GM18502 (cell line): Measurements from ENCODE around the gene SLCO4A1.
A peak's percentile ranks its signal among the peaks of the same experiment; 100 is the strongest.

Source experiments
- ATAC-seq: cut with Tn5 transposase; IDR thresholded peaks from one replicate; pipeline ENCODE4 v1.9.1; 2021; ENCODE audit warnings: mild to moderate bottlenecking; ENCODE audit not compliant: unreplicated experiment, poor library complexity

The SLCO4A1 gene

DNA sequence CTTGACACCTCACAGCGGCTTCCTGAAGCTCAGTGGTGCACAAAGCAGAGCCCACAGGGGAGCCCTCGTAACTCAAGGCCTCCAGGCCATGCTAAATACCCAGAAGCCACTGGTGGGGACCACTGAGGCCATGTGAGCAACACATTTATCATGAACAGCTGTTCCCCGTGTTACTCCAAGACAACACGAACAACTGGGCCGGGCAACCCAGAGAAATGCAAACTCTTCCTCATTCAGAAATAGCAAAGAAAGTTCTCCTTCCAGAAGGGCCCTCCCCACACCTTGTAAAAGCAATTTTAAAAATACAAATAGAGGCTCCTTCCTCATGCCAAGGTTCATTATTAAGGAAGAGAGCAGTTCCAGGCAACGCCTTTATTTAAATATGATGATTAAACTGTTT, 36.3 kb upstream of the SLCO4A1 start:
- no peak for ATAC-seq

DNA sequence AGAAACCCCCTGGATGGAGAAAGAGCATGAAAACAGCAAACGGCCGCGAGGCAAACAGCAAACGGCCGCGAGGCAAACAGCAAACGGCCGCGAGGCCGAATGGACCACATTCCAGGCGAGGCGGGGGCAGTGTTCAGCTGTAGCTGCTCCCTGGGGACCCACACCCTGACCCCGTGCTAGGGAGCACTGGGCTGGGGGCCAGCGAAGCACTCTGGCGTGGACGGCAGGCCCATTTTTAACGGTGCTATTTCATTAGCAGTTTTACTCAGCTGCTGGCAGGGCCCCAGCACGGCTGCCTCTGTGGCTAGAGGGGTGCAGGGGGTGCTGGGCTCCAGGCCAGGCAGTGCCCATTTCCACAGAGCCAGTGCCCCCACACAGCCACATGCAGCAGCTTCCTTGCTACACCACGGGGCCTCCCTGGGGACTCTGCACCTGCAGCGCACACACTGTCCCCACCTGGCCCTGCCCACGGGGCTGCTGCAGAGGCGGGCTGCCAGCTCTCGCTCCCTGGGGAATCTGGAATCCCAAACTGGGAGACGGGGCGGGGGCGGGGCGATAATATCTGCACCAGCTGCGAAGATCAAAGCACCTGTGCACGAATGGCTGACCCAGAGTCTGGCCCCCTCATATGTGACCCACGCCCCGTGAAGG, 35.6 kb upstream of the SLCO4A1 start:
- no peak for ATAC-seq

DNA sequence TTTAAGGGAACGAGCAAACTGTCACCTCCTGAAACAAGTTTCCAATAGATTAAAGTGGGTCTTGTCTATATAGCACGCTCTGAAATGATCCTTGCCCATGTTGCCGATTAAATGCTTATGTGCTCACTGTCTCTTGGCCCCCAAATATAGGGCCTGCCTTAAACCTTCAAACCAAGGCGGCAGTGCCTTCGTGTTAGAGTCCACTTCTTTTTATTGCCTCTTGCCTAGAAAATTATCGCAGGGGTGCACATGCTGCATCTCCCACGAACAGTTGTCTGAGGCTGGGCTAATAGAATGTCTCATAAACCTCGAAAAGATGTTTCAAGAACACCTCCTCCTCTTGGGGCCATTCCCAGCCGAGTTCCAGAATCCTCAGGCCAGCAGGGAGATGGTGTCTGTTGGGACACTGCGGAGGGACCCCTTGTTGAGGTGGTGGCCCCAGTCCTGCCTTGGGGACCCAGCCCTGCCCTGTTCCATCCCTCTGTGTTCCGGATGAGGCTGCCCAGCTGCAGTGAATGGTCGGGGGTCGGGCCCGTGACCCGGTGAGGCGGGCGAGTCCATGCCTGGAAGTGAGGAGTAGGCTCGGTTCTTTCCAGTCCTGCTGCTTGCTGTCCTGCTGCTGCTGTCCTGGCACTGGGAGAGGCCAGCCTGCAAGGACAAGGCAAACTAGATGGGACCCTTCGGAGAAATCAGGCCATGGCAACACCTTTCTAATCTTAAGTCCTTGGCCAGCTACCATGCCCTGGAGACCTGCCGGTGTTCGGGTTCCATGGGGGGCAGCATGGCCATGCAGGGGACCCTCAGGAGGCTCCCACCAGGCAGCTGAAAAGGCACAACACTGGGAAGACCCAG, 34.7 kb upstream of the SLCO4A1 start:
- no peak for ATAC-seq

DNA sequence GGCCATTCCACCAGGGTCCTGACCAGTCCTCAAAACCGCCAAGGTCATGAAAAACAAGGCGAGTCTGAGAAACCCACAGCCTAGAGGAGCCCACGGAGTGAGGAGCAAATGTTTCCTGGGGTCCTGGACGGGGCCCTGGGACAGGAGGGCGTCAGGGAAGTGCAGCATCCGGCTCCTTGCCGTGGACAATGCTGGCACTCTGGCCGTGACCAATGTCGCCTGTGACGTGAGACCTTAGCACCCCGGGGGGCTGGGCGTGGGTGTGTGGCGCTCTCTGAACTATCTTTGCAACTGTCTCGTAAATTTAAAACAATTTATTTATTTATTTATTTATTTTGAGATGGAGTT, 34.1 kb upstream of the SLCO4A1 start:
- no peak for ATAC-seq

DNA sequence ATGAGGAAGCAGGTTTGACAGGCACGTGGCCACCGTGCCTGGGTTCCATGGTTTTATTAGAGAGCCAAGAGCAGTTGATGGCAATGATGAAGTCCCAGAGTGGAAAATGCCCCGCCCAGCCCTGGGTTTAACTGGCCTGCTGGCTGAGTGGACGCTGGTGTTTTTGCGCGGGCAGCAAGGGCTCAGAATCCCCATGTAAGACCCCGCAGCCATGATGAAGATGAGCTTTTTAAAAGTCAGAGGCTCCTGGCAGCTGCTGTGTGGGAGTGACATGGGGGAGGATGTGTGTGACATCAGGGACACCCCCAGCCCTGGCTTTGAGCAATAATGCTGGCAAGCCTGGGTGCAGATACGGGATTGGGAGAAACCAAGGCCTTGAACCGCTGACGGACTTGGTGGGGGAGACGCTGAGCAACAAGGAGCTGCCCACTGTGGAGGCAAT, 33.0 kb upstream of the SLCO4A1 start:
- ATAC-seq, result no peak

DNA sequence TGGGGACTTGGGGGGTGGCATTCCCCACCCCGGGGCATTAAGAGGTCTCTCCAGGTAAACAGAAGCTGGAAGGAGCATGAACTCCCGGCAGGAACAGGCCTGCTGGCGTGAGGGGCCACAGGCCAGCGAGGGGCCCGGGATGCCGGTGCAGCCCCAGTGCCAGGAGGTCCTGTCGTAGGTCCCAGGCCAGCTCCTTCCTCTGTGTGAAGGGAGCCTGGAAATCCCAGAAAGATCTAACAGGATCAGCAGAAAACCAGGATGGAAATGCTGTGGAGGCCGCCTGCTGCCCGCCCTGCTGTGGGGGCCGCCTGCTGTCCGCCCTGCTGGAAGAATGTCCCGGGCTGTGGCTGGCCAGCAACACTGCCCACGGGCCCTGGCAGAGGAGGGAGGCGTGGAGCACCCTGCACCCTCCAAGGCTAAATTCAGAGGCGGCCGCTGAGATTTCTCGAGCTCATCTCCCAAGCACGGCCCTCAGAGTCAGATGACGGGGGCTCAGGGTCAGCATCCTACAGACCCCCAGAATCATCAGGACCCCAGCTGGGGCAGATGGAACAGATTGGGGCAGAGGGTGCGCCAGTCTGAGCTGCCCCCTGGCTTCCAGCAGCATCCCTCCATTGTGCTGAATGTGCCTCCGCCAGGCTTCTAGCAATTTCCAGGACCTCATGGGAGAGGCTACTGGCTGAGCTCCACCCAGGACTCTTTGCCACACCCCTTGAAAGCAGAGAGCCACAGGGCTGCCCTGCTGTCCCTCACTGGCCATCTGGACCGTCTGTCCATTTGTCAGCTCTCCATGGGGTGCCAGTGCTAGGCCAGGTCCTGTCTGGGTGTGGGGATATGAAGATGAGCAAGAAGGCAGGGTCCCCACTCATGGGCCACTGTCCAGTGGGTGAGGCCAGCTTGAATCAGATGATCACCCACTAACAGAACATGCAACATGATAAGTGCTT, 32.2 kb upstream of the SLCO4A1 start:
- no peak for ATAC-seq

DNA sequence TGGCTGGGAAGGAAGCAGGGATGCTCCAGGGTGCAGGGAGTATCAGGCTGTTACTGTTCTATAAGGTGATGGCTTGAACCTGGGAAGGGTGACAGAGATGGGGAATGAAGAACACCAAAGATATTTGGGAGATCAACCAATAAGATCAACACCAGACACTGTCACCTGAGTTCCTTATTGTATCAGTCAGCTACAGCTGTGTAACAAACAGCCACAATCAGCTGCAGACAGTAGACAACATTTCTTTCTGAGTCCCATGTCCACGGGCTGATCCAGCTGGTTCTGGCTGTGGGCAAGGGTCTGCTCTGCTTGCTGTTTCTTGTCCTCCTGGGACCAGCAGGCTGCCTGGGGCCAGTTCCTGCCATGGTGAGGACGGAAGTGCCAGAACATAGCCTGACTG, 31.3 kb upstream of the SLCO4A1 start:
- ATAC-seq, result no peak

DNA sequence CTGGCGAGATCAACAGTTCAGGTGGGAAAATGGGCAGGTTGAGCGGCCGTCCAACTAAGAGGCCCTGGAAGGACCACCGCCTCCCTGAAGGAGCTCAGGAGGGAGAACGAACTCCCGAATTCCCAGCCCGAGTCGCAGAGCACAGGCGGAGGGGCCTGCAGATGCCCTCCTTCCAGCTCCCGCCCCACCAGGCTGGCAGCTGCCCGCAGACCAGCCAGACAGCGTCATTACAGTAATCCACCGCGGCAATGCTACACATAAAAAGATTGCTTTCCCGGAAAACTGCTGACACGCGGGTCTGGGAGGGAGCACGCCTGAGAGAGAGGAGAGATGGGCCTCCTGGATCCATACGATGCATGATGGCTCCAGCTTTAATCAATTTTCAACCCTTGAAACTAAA, 30.5 kb upstream of the SLCO4A1 start:
- no peak for ATAC-seq

DNA sequence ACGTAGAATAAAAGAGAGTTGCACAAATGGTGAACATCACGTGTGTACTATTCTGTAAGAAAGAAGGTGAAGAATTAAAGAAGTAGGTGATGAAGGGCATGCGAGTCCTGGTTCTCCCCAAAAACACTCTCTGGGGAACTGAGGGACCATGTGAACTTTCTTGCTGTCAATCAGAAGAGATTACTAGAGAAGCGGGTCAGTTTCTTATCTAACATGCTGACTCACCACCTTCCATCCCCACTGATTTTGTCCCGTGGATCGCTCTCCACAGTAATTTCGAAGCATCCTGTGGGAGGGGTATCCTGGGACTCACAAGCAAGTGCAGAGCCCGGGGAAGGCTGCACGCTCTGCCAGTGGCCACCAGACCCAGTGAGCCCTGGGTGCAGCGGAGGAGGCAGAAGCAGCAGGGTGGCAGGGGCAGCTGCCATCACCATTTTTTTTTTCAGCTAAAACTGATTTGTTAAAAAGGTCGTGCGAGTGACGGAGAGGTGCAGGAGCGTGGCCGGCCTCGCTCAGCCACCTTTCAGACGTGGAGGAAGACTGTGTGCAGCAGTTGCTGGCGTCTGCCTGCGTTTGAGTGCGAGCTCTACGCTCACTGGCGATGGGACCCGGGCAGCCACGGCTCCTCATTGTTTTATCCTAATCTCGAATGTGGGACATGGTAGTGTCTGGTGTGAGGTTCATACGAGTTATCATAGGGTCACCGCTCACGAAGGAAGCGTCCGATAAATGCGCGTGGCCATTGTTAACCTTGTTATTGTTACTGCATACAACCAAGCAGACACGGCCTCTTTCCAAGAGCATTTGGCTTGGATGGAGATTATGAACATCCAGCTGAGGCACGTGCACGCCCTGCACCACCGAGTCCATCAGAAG, 28.0 kb upstream of the SLCO4A1 start:
- no peak for ATAC-seq

DNA sequence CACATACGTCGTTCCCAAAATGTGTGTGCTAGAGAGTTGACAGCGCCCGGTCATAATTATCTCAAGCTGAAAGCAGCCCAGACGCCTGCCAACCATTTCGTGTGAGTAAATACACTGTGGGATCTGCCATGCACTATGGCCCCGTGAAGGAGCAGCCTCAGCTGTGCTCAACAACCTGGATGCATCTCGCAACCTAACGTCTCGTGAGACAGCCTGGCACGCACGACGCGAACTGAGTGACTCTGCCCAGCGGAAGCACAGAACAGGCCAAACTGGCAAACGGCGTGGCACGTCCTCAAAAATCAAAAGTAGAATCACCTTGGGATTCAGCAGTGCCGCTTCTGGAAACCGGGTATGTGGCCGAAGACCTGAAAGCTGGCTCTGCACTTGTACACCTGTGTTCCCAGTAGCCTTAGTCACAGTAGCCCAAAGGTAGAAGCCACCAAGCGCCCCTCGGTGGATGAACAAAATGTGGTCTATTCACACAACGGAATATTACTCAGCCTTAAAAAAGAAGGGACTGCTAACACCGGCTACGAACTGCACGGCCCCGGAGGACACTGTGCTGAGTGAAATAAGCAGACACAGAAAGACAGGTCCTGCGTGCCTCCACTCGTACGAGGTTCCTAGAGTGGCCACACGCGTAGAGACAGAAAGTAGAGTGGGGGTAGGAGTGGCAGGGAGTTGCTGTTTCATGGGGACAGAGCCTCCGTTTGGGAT, 27.2 kb upstream of the SLCO4A1 start:
- no peak for ATAC-seq

DNA sequence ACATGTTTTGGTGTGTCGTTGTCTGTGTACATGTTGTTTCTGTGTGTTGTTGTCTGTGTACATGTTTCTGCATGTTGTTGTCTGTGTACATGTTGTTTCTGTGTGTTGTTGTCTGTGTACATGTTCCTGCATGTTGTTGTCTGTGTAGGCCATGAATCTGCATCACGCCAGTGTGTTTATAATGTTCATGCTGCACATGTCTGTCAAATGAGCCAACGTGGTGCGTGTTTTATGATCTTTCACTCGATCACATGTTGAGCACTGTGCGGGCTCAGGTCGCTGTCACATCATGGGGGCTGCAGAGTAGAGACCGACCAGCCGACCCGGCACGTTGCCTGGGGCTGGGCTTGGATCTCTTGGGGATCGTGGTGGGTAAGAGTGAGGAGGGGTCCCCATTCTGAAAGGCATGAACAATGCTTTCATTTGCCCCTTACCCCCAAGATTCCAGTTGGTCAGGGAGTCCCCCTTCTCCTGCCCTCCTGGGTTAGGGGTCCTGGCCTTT, 26.5 kb upstream of the SLCO4A1 start:
- ATAC-seq, result no peak

DNA sequence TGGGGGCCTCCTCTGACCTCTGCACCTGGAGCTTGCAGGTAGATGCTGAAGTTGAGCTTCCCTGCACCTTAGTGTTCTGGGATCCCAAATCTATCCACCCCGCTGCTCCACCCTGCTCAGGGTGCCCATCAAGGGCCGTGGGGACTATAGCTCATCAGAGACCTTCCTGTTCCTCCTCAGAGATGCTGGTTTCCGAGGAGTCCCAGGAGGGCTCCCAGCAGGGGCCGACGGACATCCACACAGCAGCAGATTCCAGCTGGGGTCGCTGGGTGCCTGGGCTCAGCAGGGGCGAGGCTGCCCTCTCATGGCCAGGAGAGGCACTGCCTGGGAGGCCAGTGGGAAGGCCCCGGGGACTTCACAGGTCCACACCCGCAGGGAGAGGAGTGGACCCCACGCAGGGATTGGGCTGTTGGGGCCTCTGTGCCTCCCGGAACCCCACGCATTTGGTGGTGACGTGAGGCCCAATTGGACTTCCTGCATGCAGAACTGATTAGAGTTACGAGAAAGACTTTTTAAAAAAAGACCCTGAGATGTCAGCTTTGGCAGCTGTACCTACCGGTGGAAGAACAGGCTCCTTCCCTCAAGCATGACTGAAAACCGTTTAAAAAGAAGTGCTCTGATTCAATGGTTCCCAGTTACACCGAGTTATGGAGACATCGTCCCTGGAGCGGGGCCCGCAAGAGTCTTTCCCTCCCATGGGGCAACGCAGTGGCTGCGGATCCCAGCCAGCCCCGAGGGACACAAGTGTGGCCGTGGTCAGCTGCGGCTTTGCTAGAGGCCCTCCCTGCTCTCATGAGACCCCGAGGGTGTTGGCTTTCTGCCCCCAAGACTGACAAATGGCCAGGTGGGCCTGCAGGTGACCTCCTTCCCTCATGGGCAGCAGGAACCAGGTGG, 25.3 kb upstream of the SLCO4A1 start:
- peak; percentile 64 for ATAC-seq

DNA sequence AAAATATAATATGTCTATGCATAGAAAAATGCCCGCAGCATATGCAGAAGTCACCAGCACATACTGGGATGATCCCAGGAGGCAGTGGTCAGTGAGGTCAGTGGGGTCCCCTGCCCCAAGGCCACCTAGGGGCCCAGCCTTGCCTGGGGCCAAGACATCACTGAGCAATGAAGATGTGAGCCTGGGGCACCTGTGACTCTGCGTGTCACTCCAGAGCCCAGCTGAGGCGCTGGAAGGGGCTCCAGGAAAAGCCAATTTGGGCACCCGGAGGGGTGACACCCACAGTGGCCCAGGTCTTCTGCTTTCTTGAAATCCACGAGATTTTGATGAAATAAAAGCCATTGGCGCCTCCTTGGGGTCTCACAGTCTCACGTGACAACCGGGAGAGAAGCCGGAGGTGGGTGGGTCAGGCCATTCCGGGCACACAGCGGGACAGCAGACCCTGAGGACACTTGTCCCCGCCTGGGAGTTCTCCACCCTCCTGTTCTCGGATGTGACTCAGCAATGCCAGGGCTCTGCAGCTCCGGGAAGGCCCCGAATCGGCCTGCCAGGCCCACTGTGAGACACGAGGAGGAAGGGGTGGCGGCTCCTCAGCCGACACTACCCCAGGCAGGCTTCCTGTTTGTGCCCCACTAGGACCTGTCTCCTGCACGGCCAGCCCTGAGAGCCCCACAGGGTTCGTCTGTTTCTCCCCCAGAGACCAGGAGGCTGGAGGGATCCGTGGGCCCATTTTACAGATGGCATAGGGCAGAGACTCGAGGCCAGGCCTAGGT, 24.4 kb upstream of the SLCO4A1 start:
- peak; percentile 38 for ATAC-seq

DNA sequence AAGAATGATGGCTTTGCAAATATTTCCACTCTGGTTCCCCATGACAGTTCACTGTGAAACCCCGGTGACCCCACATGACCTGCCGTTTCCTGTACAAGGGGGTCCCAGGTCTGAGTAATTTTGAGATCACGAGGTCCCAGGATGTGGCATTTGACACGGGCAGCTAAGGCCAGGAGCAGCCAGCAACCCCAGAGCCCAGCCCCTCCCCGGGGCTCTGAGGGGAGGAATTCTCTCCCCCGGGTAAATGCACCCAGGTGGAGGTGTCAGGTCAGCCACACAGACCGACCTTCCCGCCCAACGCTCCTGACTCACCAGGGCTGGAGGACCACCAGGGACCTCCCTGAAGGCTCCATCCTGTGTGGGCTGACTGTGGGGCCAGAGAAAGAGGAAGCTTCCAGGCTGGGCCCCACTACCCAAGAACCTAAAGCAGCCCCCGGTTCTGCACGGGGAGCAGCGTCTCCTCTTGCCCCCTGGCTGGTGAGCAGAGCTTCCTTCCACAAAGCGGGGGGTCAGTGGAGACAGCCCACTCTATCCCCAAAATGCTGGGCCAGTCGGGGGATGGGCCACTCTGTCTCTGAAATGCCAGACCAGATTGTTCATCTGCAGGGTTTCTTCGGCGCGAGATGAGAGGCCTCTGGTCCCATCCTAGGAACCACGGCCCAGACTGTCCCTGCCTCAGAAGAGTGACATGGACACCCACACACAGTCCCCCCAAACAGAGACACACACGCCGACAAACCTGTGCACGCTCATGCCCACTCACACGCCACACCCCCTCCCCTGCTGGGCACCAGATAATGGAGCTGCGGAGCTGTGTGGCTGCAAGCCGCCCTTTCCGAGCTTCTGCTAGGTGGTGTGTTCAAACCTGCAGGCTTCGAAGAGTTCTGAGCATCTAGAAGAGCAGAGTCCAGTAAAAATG, 23.4 kb upstream of the SLCO4A1 start:
- ATAC-seq, result peak; percentile 37

DNA sequence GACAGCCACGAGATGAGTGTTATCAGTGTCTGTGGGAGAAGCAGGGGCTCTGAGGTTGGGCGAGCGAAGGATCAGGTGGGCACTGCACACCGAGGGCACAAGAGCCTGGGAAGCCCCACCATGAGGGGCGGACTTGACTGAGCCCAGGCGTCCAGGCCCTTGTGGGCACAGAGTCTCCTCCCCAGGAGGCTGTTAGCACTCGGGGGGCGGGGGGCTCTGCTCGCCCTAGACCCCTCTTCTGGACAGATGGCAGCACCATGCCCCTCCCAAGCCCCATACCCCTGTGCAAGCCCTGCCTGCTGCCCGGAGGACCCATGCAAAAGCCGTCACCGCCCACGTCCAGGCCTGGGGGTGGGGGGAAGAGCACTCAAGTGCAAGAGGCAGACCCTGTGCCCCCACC, 21.7 kb upstream of the SLCO4A1 start:
- no peak for ATAC-seq
